GM12892 (cell line): Measurements from ENCODE around the gene DOK7.

ENCODE experiments used
- POLR2A ChIP-seq: IDR thresholded peaks from 2 replicates; pipeline ENCODE4 v1.6.1; 2011; ENCODE audit warnings: low read depth, low read length, control low read depth
- POLR2AphosphoS5 ChIP-seq: IDR thresholded peaks from 2 replicates; pipeline ENCODE4 v1.6.1; 2011; ENCODE audit warnings: low read depth, low read length, control low read depth
- TAF1 ChIP-seq: IDR thresholded peaks from 2 replicates; pipeline ENCODE4 v1.6.1; 2011; ENCODE audit warnings: low read depth, mild to moderate bottlenecking, control low read depth, low read length, borderline replicate concordance

DNA sequence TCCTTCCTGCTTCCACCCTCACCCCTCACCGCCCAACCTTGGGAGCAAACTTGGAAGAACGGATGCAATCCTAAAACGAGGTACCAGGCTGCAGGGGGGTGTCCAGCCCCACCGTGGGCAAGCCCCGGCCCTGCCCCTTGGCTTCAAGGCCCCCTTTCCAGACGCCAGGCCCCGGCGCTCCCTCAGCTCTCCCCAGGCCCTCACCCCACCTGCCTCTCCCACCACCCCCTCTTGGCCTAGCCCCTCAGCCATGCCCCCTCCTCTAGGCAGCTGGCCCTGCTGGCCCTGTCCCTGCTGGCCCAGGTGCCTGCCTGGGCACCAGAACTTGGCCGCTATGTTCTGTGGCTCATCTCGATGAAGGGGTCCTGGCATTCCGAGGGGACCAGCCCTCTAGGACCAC is 35.3 kb downstream of the DOK7 start:
- TF ChIP-seq POLR2A (no peak), POLR2AphosphoS5 (no peak), TAF1 (no peak)
